ENCODE results near the gene CAMK2N2. TPM values are rescaled to one million over a fixed set of nuclear protein-coding genes. Genes with fewer than 3 reads are reported as not detected.

Gene CAMK2N2
- total and polyA plus RNA-seq, 2 experiments from 2014 or later, result 0.11 TPM; not detected in 1

DNA sequence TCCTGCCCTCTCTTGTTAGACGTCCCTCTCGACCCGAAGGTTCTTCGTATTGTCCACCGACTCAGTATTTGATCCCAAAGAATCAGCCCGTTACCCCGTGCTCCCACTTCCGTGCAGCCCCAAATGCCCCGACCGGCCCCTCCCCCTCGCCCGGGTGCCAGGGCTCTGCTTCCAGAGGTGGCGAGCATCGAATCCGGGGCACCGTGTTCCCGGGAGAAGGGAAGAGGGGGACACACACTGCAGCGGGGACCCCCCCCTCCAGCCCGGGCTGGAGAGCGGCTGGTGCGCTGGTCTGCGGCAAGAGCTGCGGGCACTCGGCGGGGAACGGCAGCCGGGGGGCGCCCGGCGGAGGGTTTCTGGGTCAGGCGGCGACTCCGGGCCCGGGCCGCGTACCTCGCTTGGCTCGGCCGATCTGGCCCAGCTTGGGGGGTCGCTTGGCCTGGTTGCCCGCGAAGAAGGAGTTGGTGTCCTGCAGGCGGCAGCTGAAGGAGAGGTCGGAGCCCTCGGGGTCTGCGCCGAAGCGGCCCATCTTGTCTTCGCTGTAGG lies 556 bp downstream of the CAMK2N2 start:
- Histone ChIP-seq H3K79me2 (ENCODE audit: insufficient read depth) (no peaks in the 10 kb centered on the region), H3K4me2 (ENCODE audit: unreplicated experiment) (peak overlapping the region; percentile 90), H4K20me1 (ENCODE audit: insufficient read depth) (no peaks in the 10 kb centered on the region), H3K9me2 (ENCODE audit: insufficient read depth) (no peaks in the 10 kb centered on the region), H3K4me3 (peak overlapping the region; percentile 72), H3F3A (ENCODE audit: insufficient read depth) (peaks cover 6% of the 10 kb centered on the region; the same call in 1 of the 2 replicates), H2AFZ (peak overlapping the region; percentile 75), H3K27me3 (replicated peaks; ENCODE audit: insufficient read depth) (0 out of 2 replicates have a peak, but pooled peaks cover 4% of the 10 kb centered on the region), H3K27ac (no peak overlapping the region), H3K9ac (no peak overlapping the region), H3K9me3 (ENCODE audit: low read depth) (no peaks in the 10 kb centered on the region), H3K4me1 (ENCODE audit: insufficient read depth) (0 out of 2 replicates have a peak, but pooled peaks cover 2% of the 10 kb centered on the region), H3K36me3 (ENCODE audit: low read depth) (no peaks in the 10 kb centered on the region)
- peak; percentile 8 for DNase-seq
- in situ Hi-C loops (cut with MboI), result no loop called here
- WGBS, 2 experiments (ENCODE audit: low coverage in 1 of 2, low lambda C conversion rate in 2 of 2, missing lambda C conversion rate in 2 of 2), result 1 to 2% methylated on average over 43 of the region's 49 CpGs
- TF ChIP-seq EZH2 (IDR thresholded peaks at IDR 0.05; ENCODE audit: insufficient read depth, poor library complexity, severe bottlenecking), result no peak
- no peak for TF ChIP-seq EZH2phosphoT487 (IDR thresholded peaks at IDR 0.05; ENCODE audit: insufficient read depth, low read depth)

DNA sequence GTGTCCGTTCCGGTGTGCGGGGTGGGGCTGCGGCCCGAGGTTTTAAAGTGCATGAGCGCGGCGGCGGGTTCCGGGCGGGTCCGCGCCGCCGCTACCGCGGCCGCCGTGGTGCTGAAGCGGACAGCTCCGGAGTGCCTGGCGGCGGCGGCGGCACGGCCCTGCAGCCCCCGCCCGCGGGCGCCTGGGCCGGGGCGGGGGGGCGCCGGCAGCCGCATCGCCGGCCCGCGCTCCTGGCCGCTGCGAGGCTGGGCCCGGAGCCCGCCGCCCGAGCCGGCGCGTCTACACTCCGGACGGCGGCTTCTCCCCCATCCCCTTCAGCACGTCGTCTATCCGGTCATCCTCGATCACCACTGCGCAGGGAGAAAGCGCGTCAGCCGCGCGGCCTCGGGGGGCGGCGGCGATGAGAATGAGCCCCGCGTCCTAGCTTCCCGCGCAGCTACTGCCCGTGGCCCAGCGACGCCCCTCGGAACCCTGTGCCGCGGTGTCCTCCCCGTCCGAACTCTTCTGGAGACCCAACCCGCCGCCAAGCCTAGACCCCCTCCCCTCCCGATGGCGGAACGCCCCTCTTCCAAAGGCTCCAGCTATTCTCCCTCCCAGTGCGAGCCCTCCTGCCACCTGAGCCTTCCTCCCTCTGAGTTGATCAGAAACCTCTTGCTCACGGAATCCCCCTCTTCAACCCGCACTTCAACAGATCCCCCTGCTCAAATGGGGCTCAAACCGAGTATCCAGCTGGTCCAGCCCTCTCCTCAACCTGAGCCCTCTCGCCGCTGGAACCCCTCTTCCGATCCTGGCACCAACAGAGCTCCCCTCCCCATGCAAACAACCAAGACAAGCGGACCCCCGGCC lies 1.3 kb downstream of the CAMK2N2 start:
- in situ Hi-C loops (cut with MboI), result loop anchor here (10.0 kb wide), 1 partner anchor 365 kb away; no protein-coding TSS in a partner anchor
- no peak overlapping the region for H3K27ac ChIP-seq
- TF ChIP-seq EZH2phosphoT487 (IDR thresholded peaks at IDR 0.05; ENCODE audit: insufficient read depth, low read depth), result no peak
- no peak for TF ChIP-seq EZH2 (IDR thresholded peaks at IDR 0.05; ENCODE audit: insufficient read depth, poor library complexity, severe bottlenecking)
- H4K20me1 ChIP-seq (ENCODE audit: insufficient read depth), result no peaks in the 10 kb centered on the region
- H3K36me3 ChIP-seq (ENCODE audit: low read depth), result no peaks in the 10 kb centered on the region
- H2AFZ ChIP-seq, result peak overlapping the region; percentile 75; the same call in 1 of the 2 replicates
- H3K4me2 ChIP-seq (ENCODE audit: unreplicated experiment), result peak overlapping the region; percentile 90
- 3 to 7% methylated on average over 38 to 41 of the region's 91 CpGs for WGBS, 2 experiments (ENCODE audit: low coverage in 1 of 2, low lambda C conversion rate in 2 of 2, missing lambda C conversion rate in 2 of 2)
- 0 out of 2 replicates have a peak, but pooled peaks cover 4% of the 10 kb centered on the region for H3K27me3 ChIP-seq (replicated peaks; ENCODE audit: insufficient read depth)
- peaks cover 6% of the 10 kb centered on the region; the same call in 1 of the 2 replicates for H3F3A ChIP-seq (ENCODE audit: insufficient read depth)
- peak overlapping the region; percentile 72 for H3K4me3 ChIP-seq
- no peaks in the 10 kb centered on the region for H3K79me2 ChIP-seq (ENCODE audit: insufficient read depth)
- H3K4me1 ChIP-seq (ENCODE audit: insufficient read depth), result 0 out of 2 replicates have a peak, but pooled peaks cover 2% of the 10 kb centered on the region
- H3K9ac ChIP-seq, result no peak overlapping the region
- DNase-seq, result peak; percentile 68
- no peaks in the 10 kb centered on the region for H3K9me2 ChIP-seq (ENCODE audit: insufficient read depth)
- H3K9me3 ChIP-seq (ENCODE audit: low read depth), result no peaks in the 10 kb centered on the region

DNA sequence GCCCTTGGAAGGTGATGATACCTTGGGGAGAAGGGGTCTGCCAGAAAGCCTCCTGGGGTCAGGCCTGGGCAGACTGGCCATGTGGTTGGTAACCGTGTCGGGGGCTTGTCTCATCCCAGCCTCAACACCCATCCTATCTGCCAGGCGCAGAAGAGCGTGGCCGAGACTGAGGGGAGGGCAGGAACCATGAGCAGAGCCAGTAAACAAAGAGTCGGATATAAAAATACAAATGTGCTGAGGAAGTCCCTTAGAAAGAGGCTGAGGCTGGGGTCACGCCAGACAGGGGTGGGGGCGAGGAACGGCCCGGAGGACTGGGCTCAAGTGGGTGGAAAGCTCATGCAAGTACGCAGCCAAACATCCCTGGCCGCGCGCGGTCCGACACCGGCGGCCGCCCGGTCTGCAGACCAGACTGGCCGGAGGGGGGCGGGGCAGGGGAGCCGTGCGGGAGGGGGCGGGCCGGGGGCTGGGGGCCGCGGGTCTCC lies 1.9 kb downstream of the CAMK2N2 start:
- Histone ChIP-seq H3K9me3 (ENCODE audit: low read depth) (no peaks in the 10 kb centered on the region), H3K4me2 (ENCODE audit: unreplicated experiment) (no peak overlapping the region), H3K27me3 (replicated peaks; ENCODE audit: insufficient read depth) (0 out of 2 replicates have a peak, but pooled peaks cover 4% of the 10 kb centered on the region), H3K9me2 (ENCODE audit: insufficient read depth) (no peaks in the 10 kb centered on the region), H3K36me3 (ENCODE audit: low read depth) (no peaks in the 10 kb centered on the region), H3K79me2 (ENCODE audit: insufficient read depth) (no peaks in the 10 kb centered on the region), H3K4me1 (ENCODE audit: insufficient read depth) (0 out of 2 replicates have a peak, but pooled peaks cover 2% of the 10 kb centered on the region), H3K27ac (no peak overlapping the region), H3K4me3 (no peak overlapping the region), H3F3A (ENCODE audit: insufficient read depth) (peaks cover 6% of the 10 kb centered on the region; the same call in 1 of the 2 replicates), H3K9ac (no peak overlapping the region), H2AFZ (no peak overlapping the region), H4K20me1 (ENCODE audit: insufficient read depth) (no peaks in the 10 kb centered on the region)
- WGBS, 2 experiments (ENCODE audit: low coverage in 1 of 2, low lambda C conversion rate in 2 of 2, missing lambda C conversion rate in 2 of 2), result 35% methylated on average over 12 to 20 of the region's 28 CpGs
- TF ChIP-seq EZH2 (IDR thresholded peaks at IDR 0.05; ENCODE audit: insufficient read depth, poor library complexity, severe bottlenecking) (no peak), EZH2phosphoT487 (IDR thresholded peaks at IDR 0.05; ENCODE audit: insufficient read depth, low read depth) (no peak)
- no peak for DNase-seq
- in situ Hi-C loops (cut with MboI), result loop anchor here (10.0 kb wide), 1 partner anchor 365 kb away; no protein-coding TSS in a partner anchor

GRCh38 chr3:184258926-184259325 lies 2.4 kb downstream of the CAMK2N2 start:
- H3K36me3 ChIP-seq (ENCODE audit: low read depth), result no peaks in the 10 kb centered on the region
- H3K27ac ChIP-seq, result no peak overlapping the region
- no peaks in the 10 kb centered on the region for H3K9me3 ChIP-seq (ENCODE audit: low read depth)
- no peak overlapping the region for H3K4me2 ChIP-seq (ENCODE audit: unreplicated experiment)
- H4K20me1 ChIP-seq (ENCODE audit: insufficient read depth), result no peaks in the 10 kb centered on the region
- H3K4me1 ChIP-seq (ENCODE audit: insufficient read depth), result 0 out of 2 replicates have a peak, but pooled peaks cover 2% of the 10 kb centered on the region
- in situ Hi-C loops (cut with MboI), result loop anchor here (10.0 kb wide), 1 partner anchor 364 kb away; no protein-coding TSS in a partner anchor
- no peak for TF ChIP-seq EZH2phosphoT487 (IDR thresholded peaks at IDR 0.05; ENCODE audit: insufficient read depth, low read depth)
- no peak for TF ChIP-seq EZH2 (IDR thresholded peaks at IDR 0.05; ENCODE audit: insufficient read depth, poor library complexity, severe bottlenecking)
- 84 to 92% methylated on average over 5 of the region's 5 CpGs for WGBS, 2 experiments (ENCODE audit: low coverage in 1 of 2, low lambda C conversion rate in 2 of 2, missing lambda C conversion rate in 2 of 2)
- peaks cover 6% of the 10 kb centered on the region; the same call in 1 of the 2 replicates for H3F3A ChIP-seq (ENCODE audit: insufficient read depth)
- no peak overlapping the region for H2AFZ ChIP-seq
- no peaks in the 10 kb centered on the region for H3K9me2 ChIP-seq (ENCODE audit: insufficient read depth)
- no peak overlapping the region for H3K9ac ChIP-seq
- 0 out of 2 replicates have a peak, but pooled peaks cover 4% of the 10 kb centered on the region for H3K27me3 ChIP-seq (replicated peaks; ENCODE audit: insufficient read depth)
- H3K4me3 ChIP-seq, result no peak overlapping the region
- DNase-seq, result no peak
- H3K79me2 ChIP-seq (ENCODE audit: insufficient read depth), result no peaks in the 10 kb centered on the region
